ENCODE measurements around the gene IMPG1.

IMPG1 gene

DNA sequence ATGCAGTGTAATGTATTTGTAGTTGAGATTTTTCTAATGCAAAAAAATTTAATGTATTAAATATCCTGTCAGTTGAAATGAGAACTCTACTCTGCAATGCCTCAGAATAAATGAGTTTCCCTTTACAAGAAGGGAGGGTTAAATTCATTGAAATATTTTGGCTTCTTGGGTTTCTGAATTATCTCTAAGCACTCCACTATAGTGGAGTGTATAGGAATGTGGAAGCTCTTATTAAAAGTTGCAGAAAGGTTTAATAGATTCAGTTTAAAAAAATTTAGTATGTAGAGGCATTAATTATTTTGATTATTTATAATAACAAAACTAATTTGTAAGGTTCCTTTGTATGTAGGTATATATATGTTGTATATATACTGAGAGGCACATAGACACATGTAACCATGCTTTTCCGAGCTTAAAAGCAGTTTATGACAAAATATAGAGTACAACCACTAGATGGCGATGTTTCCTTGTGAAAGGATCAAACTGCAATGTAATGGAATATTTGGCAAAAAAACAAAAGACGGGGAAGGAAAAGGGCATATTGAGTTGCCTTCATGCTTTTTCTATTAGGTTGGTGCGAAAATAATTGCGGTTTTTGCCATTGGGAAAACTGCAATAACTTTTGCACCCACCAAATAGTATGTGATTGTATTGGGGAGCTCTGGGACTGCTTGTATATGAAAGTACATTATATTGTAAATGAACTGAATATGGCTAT is 179.2 kb downstream of the IMPG1 start:
- DNase-seq (ENCODE audit: low read depth in 3 of 3), result peak in 1 of 3 donors; percentile 4

DNA sequence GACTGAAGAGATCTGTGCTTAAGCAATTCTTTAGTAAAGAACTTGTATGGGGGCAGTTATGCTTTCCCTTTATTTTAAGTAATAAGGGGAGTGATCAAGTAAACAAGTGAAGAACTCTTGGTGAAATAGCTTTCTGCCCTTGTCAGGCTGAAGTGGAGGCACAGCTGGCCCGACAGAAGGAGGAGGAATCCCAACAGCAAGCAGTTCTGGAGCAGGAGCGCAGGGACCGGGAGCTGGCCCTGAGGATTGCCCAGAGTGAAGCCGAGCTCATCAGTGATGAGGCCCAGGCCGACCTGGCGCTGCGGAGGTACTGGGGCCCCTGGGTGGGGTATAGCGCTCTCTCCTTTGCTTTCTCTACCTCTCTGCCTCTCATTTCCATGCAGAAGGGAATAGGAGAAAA is 180.1 kb downstream of the IMPG1 start:
- DNase-seq (ENCODE audit: low read depth in 3 of 3), result no peak

DNA sequence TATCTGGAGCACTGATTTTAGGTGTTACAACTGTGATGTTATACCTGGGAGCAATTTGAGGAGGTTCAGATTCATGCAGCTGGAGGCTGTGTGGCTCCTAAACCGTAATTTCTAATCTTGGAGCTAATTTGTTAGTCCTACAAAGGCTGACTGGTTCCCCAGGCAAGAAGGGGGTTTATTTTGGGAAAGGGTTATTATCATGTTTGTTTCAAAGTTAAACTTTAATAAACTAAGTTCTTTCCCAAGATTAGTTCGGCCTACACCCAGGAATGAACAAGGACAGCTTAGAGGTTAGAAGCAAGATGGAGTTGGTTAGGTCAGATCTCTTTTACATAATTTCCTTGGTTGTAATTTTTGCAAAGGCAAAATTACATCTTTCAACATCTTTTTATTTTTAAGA is 187.6 kb downstream of the IMPG1 start:
- DNase-seq (ENCODE audit: low read depth in 3 of 3), result no peak

DNA sequence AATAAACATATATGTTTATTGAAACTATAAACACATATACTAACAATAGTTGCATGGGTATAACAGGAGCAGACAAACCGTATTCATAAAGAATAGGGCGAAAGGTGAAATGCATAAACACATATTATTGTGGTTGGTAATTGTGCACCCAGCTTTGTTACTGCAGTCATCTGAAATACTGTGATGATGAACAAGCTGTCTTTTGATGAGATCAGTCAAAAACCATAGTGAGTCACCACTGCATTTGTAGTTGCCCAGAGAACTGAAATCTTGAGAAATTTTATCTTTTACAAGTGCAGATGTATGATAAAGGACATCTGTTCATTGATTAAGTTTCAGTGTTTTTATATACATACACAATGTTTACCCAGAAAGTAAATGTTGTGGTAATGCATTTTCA is 189.7 kb downstream of the IMPG1 start:
- DNase-seq (ENCODE audit: low read depth in 3 of 3), result no peak

DNA sequence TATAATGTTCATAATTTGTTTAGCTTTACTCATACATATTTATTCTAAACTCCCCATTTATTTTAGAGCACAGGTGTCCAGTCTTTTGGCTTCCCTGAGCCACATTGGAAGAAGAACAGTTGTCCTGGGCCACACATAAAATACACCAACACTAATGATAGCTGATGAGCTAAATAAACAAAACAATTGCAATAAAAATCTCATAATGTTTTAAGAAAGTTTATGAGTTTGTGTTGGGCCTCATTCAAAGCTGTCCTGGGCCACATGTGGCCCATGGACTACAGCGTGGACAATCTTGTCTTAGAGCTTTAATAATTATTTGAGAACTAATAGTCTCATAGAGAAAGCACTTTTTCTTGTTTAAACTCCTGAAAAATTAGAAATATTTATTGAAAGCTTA is 192.2 kb downstream of the IMPG1 start:
- no peak for DNase-seq (ENCODE audit: low read depth in 3 of 3)

DNA sequence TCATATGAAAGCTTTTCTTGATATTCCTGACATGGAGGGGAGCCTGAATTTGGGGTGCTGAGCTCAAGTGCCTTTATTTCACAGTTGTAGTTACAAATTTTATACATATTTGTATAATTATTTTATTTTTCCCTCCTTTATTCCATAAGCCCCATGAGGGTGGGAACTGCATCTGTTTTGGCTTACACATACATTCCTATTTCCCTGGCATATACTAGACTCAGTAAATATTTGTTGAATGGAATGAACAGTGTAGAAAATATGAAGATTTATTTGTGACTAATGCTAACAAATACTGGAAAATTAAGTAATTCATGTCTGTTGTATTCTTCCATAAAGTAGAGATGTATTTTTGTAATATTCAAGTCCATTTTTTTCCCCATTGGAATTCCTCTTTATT is 196.3 kb downstream of the IMPG1 start:
- DNase-seq (ENCODE audit: low read depth in 3 of 3), result no peak

DNA sequence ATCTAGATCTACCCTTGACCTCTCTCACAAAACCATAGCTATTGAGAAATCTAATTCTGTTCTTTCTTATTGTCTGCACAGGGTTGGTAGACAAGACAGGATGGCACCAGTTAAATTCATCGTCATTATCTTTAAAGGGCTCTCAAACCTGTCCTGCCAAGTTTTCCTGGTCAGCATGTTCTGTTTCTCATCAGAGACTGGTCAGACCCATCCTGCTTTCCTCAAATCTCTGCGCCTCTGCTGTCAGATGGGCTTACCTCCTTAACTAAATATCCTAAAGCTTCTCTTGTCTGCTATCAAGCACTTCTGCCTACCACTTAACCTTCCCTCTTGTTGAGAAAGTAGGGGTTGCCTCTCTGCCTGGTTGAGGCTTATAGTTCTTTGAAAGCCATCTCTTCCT is 198.2 kb downstream of the IMPG1 start:
- DNase-seq (ENCODE audit: low read depth in 3 of 3), result no peak

Measured in stimulated activated CD4-positive, alpha-beta T cell treated with anti-CD3 and anti-CD28 coated beads, TNF-alpha, amount 100 ng/mL, for 48 hours (primary cell).